HG02571 (cell line): ENCODE measurements around the gene BMP7.
"Not testable (repeated sequence)": the region's sequence is repeated elsewhere in the genome, so short reads cannot be mapped to it uniquely, and the experiment has no call there.

ENCODE experiments used
- ATAC-seq: cut with Tn5 transposase; IDR thresholded peaks from one replicate; pipeline ENCODE4 v1.9.1; 2021; ENCODE audit warnings: mild to moderate bottlenecking, moderate library complexity; ENCODE audit not compliant: unreplicated experiment

Gene BMP7

DNA sequence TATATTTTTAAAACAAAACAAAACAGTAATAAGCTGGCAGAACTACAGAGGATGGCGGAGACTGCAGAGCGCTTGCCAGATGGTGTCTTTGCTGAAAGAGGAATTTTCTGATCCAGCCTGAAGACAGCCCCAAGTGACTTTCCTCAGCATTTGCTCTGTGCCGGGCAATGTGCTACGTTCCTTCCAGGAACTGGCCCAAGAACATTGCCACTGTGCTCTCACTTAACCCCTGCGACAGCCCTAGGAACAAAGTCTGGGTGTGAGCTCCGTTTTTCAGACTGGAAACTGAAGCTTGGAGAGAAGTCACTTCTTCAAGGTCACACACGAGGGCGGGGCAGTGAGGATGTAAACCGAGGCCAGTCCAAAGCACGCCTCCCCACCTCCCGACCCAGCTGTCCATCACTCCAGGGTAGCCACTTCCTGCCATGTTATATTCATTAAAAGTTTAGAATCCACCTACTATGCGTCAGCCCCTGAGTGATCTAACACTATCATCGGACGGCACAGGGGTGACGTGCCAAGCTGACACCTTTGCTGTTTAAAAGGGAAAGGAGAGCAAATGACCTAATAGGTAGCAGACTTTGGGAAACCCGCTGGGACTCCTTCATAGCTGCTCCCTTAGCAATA lies 22.3 kb upstream of the BMP7 start:
- ATAC-seq: no peak

DNA sequence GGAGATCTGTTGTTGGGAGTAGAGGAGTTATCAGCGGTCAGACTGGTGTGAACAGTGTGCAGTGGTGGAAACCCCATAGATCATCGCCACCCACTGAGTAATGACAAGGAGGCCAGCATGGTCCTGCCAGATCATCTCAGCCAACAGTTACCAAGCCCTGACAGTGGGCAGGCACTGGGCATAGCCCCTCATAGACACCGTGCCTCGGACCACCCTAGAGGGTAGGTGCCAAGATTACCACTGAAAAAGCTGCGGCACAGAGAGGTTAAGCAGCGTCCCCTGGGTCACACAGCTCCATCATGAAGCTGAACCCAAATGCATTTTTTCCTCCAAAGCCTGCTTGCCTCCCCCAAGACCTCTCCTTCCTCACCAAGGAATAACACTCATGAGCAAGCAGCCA lies 21.5 kb upstream of the BMP7 start:
- no peak for ATAC-seq

DNA sequence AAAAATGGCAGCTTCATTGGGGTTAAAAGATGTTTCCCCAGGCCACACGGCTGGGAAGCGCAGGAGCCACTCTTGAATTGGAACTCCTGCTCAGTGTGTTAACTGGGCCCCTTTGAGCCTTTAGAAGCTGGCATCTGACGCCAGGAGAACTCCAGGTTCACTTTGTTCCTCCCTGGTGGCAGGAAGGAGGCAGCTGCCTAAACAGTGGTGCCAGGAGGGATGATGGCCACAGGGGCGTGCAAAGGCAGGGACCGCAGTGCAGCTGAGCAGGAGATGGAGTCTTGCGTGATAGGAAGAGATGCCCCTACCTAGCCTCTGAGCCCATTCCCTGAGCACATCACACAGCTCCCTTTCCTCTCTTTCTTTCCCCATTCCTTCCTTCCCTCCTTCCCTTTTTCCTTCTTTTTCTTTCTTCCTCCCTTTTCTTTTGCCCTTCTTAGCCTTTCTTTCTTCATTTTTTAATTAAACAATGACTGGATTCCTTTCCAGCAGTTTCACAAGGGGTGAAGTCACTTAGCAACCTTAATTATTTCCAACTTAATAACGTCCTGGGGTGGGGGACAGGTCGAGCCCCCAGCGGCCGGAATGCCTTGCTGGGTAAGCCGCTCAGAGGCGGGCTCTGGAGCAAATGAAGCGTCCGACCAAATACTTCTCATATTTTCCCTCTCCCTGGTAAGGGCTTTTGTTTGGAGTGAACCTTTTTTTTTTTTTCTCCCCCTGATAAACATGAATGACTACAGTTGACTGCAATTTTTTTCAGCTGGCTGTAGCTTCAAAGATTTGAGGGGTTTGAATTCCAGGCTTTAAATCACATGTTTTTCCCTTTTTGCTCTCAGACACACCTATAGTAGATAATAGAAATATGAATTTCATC lies 20.8 kb upstream of the BMP7 start:
- no peak for ATAC-seq

DNA sequence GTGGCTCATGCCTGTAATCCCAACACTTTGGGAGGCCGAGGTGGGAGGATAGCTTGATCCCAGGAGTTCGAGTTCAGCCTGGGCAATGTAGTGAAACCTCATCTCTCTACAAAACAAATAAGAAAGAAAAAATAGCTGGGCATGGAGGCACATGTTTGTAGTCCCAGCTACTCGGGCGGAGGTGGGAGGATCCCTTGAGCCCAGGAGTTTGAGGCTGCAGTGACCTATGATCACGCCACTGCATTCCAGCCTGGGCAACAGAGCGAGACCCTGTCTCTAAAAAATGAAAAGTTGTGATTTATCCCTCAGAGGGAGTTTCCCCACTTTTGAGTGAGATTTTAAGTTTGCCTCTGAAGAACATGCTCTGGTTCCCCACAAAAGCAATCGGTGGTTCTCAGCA lies 17.4 kb upstream of the BMP7 start:
- ATAC-seq: no peak

DNA sequence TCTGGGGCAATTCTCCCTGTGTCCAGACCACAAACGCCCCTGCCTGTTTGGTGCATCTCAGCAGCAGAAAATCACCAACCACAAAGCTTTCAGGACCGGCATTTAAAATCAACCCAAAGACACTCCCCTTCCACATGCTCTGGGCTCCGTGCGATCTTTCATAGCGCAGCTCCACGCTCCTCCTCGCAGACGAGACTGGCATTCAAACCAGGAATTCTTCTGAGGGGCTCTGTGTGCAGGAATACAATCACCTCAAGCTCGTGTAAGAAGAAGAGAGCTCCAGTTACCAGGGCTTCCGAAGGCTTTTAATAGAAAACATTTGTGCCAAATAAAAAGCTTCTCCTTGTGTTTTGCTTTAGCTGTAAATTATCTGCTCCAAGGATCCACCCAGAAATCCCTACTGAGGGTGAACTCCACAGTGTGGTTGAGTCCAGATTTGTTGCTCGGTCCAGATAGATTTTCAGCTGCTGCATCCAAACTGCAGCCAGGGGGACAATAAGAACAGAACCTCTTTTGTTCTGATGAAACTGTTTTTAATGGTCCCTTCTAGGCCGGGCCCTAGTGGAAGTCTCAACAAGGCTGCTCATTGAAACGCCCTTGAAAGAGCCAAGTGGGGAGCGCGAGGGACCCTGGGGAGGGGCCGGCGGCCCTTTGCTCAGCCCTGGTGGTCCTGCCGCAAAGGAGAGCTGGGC lies 16.4 kb upstream of the BMP7 start:
- ATAC-seq: no peak

DNA sequence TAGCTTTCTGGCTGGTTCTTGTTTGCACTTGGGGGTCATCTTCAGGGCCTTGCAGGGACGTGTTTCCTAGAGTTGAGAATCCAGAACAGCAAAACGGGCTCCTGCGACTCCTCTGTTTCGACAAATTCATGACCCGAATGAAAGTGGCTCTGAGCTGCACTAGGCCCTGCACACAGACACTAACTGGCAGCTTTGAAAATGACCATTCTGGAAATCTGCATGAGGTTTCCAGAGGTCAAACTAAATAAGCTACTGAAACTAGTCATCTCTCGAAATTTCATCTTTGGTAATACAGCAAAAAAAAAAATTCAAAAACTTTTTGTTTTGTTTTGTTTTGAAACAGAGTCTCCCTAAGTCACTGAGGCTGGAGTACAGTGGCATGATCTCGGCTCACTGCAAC lies 15.5 kb upstream of the BMP7 start:
- ATAC-seq: no peak

DNA sequence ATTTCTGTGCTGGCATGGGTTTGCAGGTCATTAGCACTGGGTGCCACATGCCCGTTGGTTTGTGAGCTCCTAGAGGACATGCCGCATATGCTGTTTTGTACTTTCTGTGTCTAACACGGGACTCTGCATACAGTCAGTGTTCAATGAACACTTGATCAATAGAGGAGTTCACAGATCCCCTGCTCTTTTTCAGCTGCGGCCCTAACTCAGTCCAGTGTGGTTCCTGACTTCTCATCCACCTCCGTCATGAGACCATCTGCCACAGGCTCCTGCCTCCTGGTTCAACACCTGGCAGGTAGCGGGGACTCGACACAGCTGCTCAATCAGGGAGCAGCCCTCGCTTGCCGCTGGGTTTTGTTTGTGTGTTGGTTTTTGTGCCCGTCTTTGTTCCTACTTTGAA lies 13.8 kb upstream of the BMP7 start:
- ATAC-seq: no peak

DNA sequence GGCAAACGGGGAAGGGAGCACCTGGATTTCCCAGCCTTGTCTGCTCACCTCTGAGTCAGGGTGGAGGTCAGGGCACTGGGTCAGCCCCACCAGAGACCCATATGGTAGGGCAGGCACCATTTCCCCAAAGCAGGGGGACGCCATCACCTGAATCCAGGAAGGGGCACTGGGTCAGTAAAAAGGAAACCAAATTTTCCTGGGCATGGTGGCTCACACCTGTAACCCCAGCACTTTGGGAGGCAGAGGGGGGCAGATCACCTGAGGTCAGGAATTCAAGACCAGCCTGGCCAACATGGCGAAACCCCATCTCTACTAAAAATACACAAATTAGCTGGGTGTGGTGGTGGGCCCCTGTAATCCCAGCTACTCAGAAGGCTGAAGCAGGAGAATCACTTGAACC lies 13.1 kb upstream of the BMP7 start:
- not testable (repeated sequence) for ATAC-seq

DNA sequence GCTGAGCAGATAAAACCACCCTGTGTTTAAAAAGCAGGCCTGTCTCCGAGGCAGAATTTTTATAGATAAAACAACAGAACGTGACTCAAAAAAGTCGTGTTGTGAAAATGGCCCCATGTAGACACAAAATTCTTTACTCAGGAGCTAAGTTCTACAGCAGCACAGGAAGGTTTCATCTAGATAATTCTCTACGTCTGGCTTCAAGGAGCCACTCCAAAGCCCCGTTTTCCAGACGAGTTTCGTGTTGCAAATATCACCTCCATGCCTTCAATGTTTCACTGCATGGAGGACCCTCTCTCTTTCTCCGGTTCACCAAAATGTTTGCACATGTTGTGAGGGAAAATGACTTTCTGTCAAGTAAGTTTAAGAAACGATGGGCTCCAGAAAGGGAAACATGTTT lies 12.0 kb upstream of the BMP7 start:
- no peak for ATAC-seq

DNA sequence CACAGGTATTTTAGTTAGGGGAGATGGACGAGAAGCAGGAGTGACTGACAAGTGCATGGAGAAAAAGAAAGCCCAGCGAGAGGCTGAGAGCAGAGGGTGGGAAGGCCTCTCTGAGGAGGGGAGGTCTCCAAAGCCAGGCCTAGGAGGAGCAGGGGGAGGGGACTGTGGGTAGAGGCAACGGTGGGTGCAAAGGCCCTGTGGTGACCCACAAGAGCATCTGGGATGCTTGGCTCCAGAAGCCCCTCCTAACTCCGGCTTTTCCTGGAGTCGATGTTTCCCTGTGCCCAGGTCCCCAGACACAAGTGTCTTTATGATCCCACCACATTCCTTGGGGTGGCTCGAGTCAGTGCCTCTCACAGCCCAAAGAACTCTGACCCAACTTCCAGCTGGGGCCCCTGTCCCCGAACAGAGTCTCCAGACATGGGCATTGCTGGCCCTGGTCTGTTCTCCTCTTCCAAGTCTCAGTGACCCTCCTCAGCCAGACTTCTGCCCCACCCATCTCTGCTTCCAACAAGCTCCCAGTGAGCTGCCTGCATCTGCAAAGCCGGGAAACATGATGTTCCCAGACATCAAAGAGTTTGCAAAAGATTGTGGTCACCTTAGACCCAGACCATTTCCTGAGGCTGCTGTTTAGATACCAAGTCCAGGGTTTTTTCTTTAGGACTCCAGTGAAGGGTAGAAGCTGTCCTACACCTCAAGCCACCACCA lies 11.1 kb upstream of the BMP7 start:
- ATAC-seq: no peak

DNA sequence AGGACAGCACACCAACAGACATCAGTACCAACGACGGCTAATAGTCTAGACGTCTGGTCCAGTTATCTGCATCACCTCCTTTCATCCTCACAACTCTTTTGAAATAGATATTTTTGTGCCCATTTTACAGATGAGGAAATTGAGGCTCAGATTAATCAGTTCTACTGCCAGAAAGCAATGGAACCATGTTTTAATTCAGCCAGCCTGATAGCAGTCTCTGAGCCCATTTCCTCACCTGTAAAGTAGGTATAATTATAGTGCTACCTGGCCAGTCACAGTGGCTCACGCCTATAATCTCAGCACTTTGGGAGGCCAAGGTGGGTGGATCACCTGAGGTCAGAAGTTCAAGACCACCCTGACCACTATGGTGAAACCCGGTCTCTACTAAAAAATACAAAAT lies 9.8 kb upstream of the BMP7 start:
- ATAC-seq: no peak

DNA sequence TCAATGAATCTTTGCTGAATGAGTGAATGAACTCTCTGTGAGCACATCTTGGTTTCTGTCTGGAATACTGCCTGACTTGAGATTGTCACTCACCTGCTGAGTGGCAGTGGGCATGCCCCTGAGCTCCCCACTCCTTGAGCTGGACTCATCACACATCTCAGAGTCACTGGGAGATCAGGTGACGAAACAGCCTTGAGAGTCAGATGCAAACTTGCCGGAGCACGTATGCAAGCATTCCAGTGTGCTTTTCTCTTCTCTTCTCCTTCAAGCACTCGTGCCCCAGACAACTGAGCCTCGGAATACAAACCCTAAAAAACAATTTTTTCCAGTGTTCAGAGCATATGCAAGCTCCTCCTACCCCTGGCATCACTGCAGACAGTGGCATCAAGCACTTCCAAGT lies 9.4 kb upstream of the BMP7 start:
- no peak for ATAC-seq

DNA sequence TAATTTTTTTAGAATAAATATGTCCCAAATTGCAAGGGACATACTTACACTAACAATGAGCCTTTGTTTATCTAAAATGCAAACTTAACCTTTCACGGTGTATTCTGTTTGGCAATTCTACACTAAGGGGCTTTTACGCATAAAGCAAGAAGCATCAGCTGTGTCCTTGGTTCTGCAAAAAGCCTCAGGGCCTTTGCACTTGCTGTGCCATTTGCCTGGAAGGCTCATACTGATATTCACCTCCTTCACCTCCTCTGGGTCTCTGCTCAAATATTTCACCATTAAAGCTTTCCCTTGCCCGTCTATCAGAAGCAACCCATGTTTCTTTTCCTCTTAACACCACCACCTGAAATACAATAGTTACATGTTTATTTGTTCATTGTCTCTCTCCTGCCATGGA lies 8.9 kb upstream of the BMP7 start:
- ATAC-seq: no peak

DNA sequence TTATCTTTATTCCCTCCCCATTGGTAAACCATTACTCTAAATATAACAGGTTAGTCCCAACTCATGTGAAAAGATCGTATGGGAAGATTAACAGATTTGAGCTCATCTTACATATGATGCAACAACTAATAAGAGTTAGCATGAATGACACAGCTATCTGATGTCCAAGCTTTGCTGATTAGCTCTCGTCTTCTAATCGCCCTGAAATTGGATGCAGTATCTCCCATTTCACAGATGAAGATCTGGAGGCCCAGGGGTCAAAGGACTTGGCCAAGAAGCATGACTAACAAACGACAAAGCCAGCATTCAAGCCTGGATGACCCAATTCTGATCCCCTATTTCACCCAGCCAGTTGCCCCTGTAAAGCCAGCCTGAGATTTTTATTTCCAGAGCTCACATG lies 8.4 kb upstream of the BMP7 start:
- ATAC-seq: no peak

DNA sequence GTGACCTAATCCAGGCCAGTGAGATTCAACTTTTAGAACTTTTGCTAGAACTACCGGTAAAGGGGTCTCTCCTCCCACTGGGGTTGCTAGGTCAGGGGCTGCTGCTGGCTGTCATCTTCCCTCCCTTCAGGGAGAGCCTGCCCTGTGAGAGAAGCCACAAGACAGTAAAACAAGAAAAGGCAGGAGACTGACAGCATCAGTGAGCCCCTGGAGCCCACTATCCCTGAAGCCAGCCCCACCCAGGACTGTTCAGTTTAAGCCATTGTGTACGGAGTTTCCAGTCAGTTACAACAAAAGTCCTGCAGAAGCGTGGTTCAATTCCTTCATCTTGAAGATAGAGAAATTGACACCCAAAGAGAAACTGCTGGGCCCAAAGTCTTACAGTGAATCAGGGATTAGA lies 7.9 kb upstream of the BMP7 start:
- no peak for ATAC-seq

DNA sequence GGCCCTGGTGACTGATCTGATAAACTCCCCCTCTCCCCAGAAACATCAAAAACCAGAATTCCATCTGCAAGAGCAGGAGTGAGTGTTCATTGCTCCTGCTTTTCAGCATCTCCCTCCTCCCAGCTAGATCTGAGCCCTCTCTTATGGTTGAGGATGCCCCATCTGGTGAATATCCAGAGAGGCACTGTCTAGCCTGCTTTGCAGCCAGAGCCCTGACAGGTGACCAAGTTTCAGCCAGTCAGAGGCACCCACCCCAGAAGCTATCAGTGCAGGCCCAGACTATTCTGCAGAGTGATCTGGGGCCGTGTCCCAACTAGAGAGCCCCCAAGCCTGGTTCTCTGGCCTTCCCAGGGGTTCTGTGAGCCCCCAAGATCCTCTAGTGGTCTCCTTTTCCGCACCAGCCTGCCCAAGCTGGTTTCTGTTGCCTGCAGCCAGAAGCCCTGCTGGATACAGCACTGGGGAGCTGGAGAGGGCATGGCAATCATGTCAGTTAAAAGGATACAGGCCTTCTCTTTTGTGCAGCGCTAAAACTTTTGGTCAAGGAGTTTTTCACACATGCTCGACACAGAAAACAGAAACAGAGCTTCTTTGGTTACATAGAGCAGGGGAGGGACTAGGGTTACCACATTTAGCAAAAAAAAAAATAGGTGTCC lies 6.6 kb upstream of the BMP7 start:
- ATAC-seq: no peak

DNA sequence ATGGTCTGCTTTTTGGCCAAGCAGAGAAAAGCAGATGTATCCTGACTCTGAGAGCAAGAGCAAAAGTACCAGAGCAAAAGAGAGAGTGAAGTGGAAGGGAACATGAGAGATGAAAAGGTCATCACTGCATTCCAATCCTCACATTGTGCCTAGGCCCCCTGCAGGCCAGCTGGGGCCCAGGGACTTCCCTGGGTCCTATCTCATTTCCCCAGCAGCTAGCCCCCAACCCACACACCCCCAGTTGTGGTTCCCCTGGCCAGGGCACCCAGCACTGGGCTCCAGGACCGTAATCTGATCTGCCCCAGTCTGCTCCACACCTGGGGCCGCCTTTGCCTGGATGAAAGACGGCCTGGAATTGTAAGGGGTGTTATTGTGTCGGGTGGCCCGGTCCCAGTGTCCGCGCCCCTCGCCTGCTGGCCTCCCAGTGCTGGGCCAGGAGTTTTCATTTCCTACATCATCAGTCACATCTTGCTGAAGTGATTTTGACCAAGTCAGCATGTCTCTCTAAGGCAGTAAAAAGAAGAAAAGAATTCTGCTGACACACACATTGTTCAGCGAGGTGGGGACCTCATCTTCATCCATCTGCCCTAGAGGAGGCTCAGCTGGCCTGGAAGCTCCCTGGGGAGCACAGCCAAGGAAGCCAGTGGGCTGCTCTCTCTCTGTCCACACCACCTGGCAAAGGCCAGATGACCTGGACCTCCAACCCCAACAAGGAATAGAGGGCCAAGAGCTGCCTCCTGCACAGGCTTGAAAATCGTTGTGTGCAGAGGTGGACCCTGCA lies 4.0 kb upstream of the BMP7 start:
- no peak for ATAC-seq

DNA sequence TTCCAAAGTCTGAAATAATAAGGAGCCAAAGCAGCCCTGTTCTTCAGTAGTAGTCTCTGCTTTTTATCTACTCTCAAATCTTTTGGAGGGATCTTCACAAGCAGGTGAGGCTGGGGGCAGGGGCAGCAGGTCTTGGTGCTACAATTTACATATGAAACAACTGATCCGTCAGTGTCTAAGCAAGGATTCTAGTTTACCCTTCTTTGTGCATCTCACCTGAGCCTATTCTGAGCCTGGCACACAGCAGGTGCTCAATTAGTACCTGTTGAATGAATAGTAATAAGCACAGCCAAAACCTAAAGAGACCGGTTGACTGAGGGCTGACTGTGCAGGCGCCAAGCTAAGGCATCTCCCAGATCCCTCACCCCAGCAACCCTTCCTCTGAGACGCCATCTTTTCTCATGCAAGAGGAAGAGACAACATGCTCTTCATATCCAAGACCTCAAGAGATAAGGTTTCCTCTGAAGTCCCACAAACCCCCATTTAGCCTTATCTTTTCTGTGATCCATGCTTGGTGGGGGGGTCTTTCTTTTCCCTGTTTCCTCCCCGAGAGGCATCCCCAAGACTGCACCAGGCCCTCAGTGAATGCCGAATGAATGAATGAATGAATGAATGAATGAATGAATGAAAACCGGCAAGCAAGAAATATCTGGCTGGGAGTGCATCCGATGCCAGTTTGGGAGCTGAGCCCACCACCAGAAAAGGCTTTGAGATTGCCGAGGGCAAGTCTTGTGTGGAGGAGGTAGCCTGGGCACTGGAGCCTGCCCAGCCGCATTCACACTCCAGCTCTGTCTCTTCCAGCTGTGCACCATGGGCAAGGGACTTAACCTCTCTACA lies 2.9 kb upstream of the BMP7 start:
- ATAC-seq: no peak

DNA sequence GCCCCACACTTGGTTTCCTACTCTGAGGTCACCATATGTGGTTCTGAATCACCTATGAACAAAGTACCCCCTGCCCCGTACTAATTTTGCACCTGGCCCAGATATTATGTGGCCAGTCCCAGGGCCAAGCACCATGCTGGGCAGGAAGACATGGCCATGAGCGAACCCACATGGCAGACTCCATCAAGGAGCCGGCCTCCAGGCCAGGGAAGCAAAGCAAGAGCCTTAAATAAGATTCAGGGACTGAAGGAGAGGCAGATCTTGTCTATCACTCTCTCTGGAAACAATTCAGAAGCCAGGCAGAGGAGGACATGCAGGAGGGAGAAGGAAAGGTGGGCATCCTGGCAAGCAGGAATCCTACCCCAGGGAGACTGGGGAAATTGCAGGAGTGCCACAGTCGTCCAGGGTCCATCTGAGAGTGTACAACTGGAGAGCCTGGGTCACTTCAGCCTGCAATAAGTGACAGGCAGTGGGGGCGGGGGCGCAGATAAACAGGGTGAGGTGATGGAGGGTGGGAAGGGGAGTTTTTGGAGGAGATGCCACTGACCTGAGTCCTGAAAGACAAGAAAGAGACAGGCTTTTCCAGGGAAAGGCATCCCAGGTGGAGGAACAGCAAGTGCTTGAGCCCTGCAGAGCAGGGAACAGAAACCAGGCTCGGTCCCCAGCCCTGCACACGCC lies 2.1 kb upstream of the BMP7 start:
- no peak for ATAC-seq
